Right lobe of liver (tissue), 4 donors: ENCODE results near the gene CASR.
"Not testable (repeated sequence)": the region's sequence is repeated elsewhere in the genome, so short reads cannot be mapped to it uniquely, and the experiment has no call there.

Experiments
- CTCF ChIP-seq, 4 donors: fragments of 200-600 bp in 3 of 4; fragments of 450-650 bp in 1 of 4; IDR thresholded peaks; one replicate each; pipeline versions ENCODE4 v1.5.1 to v1.8.0; 2016 to 2022; ENCODE audit warnings: antibody characterized with exemption in 4 of 4, mild to moderate bottlenecking in 2 of 4
- POLR2A ChIP-seq: fragments of 450-650 bp; IDR thresholded peaks from one replicate; pipeline ENCODE4 v1.6.1; 2017; ENCODE audit warnings: antibody characterized with exemption, mild to moderate bottlenecking
- donor health status: DM: no; HTN: no; CAD: no.
- donor health status: DM: no; HTN: no; CAD: no.
- donor health status: DM: no; HTN: yes; CAD: no.

- not testable (repeated sequence) for TF ChIP-seq CTCF (IDR thresholded peaks at IDR 0.05); POLR2A
Observed at GRCh38 chr3:122171361-122171760, 12.1 kb upstream of the CASR start.
